Forelimb muscle (tissue), 1 donor: ENCODE data around the gene CETN2. TPM values are rescaled to one million over a fixed set of nuclear protein-coding genes. Genes with fewer than 3 reads are reported as not detected.
"Not testable (repeated sequence)": the region's sequence is repeated elsewhere in the genome, so short reads cannot be mapped to it uniquely, and the experiment has no call there.

ENCODE experiments used
- DNase-seq: peaks from one replicate; pipeline ENCODE4 v3.0.0-alpha.2; 2013; ENCODE audit warnings: low read depth
- polyA plus RNA-seq: library from polyadenylated mRNA; unstranded; fragments of 120-200 nt; gene quantifications from one replicate; pipeline ENCODE4 v1.2.1, GENCODE V29; 2013; ENCODE audit not compliant: insufficient read length

CETN2 gene
- polyA plus RNA-seq, 1 donor, result 27.9 TPM

- no peak for DNase-seq
Observed at GRCh38 chrX:152832520-152832919, 2.0 kb upstream of the CETN2 start.

GRCh38 chrX:152831391-152831790 lies 834 bp upstream of the CETN2 start:
- DNase-seq, result no peak

- no peak for DNase-seq
Observed at GRCh38 chrX:152824841-152825374, 5.6 kb downstream of the CETN2 start.

- no peak for DNase-seq
Observed at GRCh38 chrX:152823657-152824056, 6.9 kb downstream of the CETN2 start.

GRCh38 chrX:152822383-152823086 lies 8.0 kb downstream of the CETN2 start:
- no peak for DNase-seq

GRCh38 chrX:152821145-152821765 lies 9.3 kb downstream of the CETN2 start:
- no peak for DNase-seq

- no peak for DNase-seq
Observed at GRCh38 chrX:152819732-152820131, 10.8 kb downstream of the CETN2 start.

- no peak for DNase-seq
Observed at GRCh38 chrX:152819266-152819665, 11.3 kb downstream of the CETN2 start.

GRCh38 chrX:152818356-152818755 lies 12.2 kb downstream of the CETN2 start:
- DNase-seq, result no peak

- no peak for DNase-seq
Observed at GRCh38 chrX:152817078-152817764, 13.3 kb downstream of the CETN2 start.

- no peak for DNase-seq
Observed at GRCh38 chrX:152814048-152814447, 16.5 kb downstream of the CETN2 start.

- DNase-seq, result no peak
Observed at GRCh38 chrX:152813206-152813605, 17.4 kb downstream of the CETN2 start.

- DNase-seq, result no peak
Observed at GRCh38 chrX:152810403-152810802, 20.2 kb downstream of the CETN2 start.

GRCh38 chrX:152806035-152806434 lies 24.5 kb downstream of the CETN2 start:
- DNase-seq, result no peak

- no peak for DNase-seq
Observed at GRCh38 chrX:152798945-152799344, 31.6 kb downstream of the CETN2 start.

GRCh38 chrX:152787062-152787461 lies 43.5 kb downstream of the CETN2 start:
- DNase-seq, result not testable (repeated sequence)

Other genes with a start within 250 kb of the CETN2 start
- 1.3 TPM for gene GABRQ, start 192.9 kb downstream of the CETN2 start, polyA plus RNA-seq
- not detected for gene MAGEA3, start 132.0 kb downstream of the CETN2 start, polyA plus RNA-seq
- gene CSAG2, start 121.5 kb downstream of the CETN2 start, polyA plus RNA-seq, result not detected
- gene MAGEA2B, start 116.1 kb downstream of the CETN2 start, polyA plus RNA-seq, result not detected
- gene CSAG1, start 97.0 kb downstream of the CETN2 start, polyA plus RNA-seq, result not detected
- not detected for gene MAGEA12, start 97.0 kb downstream of the CETN2 start, polyA plus RNA-seq
- not detected for gene MAGEA2, start 76.9 kb downstream of the CETN2 start, polyA plus RNA-seq
- not detected for gene CSAG3, start 71.5 kb downstream of the CETN2 start, polyA plus RNA-seq
- not detected for gene MAGEA6, start 61.1 kb downstream of the CETN2 start, polyA plus RNA-seq
- gene NSDHL, start 306 bp upstream of the CETN2 start, polyA plus RNA-seq, result 12.5 TPM
- 13.1 TPM for gene ZNF185, start 67.3 kb upstream of the CETN2 start, polyA plus RNA-seq
- gene PNMA5, start 163.4 kb upstream of the CETN2 start, polyA plus RNA-seq, result not detected
- 1.6 TPM for gene PNMA3, start 225.7 kb upstream of the CETN2 start, polyA plus RNA-seq
- gene PNMA6A, start 241.7 kb upstream of the CETN2 start, polyA plus RNA-seq, result 2.2 TPM